Measurements from ENCODE around the gene ZNF841. TPM values are rescaled to one million over a fixed set of nuclear protein-coding genes. Genes with fewer than 3 reads are reported as not detected.
"Not testable (repeated sequence)": the region's sequence is repeated elsewhere in the genome, so short reads cannot be mapped to it uniquely, and the experiment has no call there.

The ZNF841 gene
- total RNA-seq, 1 donor from 2014 or later: 24.3 TPM

GRCh38 chr19:52034051-52034728, 61.4 kb downstream of the ZNF841 start:
- TF ChIP-seq CTCF (IDR thresholded peaks at IDR 0.05): no peak
- H3K4me3 Mint-ChIP-seq (ENCODE audit: unreplicated experiment): no peak overlapping the region
- DNase-seq (ENCODE audit: low spot score): no peak
- no peaks in the 10 kb centered on the region for H3K27me3 Mint-ChIP-seq (ENCODE audit: low read depth)
- peaks cover 71% of the 10 kb centered on the region for H3K9me3 Mint-ChIP-seq (ENCODE audit: low read depth)
- peaks cover 72% of the 10 kb centered on the region for H3K36me3 Mint-ChIP-seq (ENCODE audit: low read depth)
- peaks cover 3% of the 10 kb centered on the region for H3K4me1 Mint-ChIP-seq (ENCODE audit: low read depth)
- no peak overlapping the region for H3K27ac Mint-ChIP-seq (ENCODE audit: unreplicated experiment)

GRCh38 chr19:52028780-52029123, 66.8 kb downstream of the ZNF841 start:
- peak overlapping the region; percentile 99 for H3K27ac Mint-ChIP-seq (ENCODE audit: unreplicated experiment)
- H3K9me3 Mint-ChIP-seq (ENCODE audit: low read depth): peaks cover 41% of the 10 kb centered on the region
- TF ChIP-seq CTCF (IDR thresholded peaks at IDR 0.05): no peak
- H3K36me3 Mint-ChIP-seq (ENCODE audit: low read depth): peaks cover 41% of the 10 kb centered on the region
- no peaks in the 10 kb centered on the region for H3K27me3 Mint-ChIP-seq (ENCODE audit: low read depth)
- H3K4me1 Mint-ChIP-seq (ENCODE audit: low read depth): peaks cover 26% of the 10 kb centered on the region
- no peak for DNase-seq (ENCODE audit: low spot score)
- peak overlapping the region; percentile 97 for H3K4me3 Mint-ChIP-seq (ENCODE audit: unreplicated experiment)

DNA sequence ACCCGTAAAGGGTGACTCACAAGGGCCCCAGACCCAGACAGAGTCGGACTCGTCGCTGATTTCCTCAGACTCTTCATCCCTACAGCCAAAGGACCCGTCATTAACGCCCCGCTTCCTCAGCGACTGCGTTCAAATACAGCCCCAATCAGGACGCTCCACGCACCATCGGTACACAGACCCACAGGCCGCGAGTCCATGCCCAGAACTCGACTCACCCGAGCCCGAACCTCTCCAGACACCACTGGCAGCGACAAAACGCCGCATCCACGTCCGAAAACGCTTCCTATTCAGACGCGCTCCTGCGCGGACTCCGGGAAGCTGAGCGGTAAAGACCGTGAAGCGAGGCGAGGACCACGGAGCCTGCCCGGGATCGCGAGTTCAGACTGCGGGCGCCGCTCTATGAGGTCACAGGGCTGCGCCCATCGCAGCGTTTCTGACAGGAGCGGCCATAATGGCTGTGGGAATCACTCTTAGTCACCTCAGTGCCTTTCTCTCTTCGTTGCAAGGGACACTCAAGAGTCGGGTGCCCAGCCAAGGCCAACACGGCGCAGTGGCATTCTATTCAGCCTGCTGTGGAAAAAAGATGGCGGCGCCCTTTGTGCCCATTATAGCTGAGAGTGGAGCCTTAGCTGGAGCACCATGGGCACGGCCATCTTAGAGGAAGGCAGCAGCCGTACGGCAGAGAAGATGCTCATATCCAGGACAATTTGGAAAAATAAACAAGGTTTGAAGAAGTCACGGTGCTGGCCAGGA, 67.4 kb downstream of the ZNF841 start, which contains the start of gene ZNF614:
ZNF614 (minus strand) TSS at position 353 of the 753 bp plus-strand sequence. CDS start 2,634 bp downstream, outside the sequence.
- Mint-ChIP-seq H3K4me3 (ENCODE audit: unreplicated experiment) (peak within 1 kb of the TSS; percentile 97), H3K36me3 (ENCODE audit: low read depth) (peaks cover 41% of the 10 kb centered on the region), H3K27me3 (ENCODE audit: low read depth) (no peaks in the 10 kb centered on the region), H3K27ac (ENCODE audit: unreplicated experiment) (peak within 1 kb of the TSS; percentile 99), H3K9me3 (ENCODE audit: low read depth) (peaks cover 36% of the 10 kb centered on the region), H3K4me1 (ENCODE audit: low read depth) (peaks cover 26% of the 10 kb centered on the region)
- no peak for TF ChIP-seq CTCF (IDR thresholded peaks at IDR 0.05)
- peak; percentile 96 for DNase-seq (ENCODE audit: low spot score)

- DNase-seq (ENCODE audit: low spot score); H3K27ac Mint-ChIP-seq (ENCODE audit: unreplicated experiment); H3K27me3 Mint-ChIP-seq (ENCODE audit: low read depth); H3K4me3 Mint-ChIP-seq (ENCODE audit: unreplicated experiment): not testable (repeated sequence)
- Mint-ChIP-seq H3K4me1 (ENCODE audit: low read depth) (peaks cover 26% of the 10 kb centered on the region), H3K9me3 (ENCODE audit: low read depth) (peaks cover 37% of the 10 kb centered on the region), H3K36me3 (ENCODE audit: low read depth) (peaks cover 46% of the 10 kb centered on the region)
These were observed 69.1 kb downstream of the ZNF841 start for GRCh38 chr19:52026255-52026990.

- not testable (repeated sequence) for H3K27ac Mint-ChIP-seq (ENCODE audit: unreplicated experiment); H3K27me3 Mint-ChIP-seq (ENCODE audit: low read depth); DNase-seq (ENCODE audit: low spot score); H3K4me3 Mint-ChIP-seq (ENCODE audit: unreplicated experiment)
- Mint-ChIP-seq H3K36me3 (ENCODE audit: low read depth) (peaks cover 54% of the 10 kb centered on the region), H3K4me1 (ENCODE audit: low read depth) (peaks cover 26% of the 10 kb centered on the region), H3K9me3 (ENCODE audit: low read depth) (peaks cover 39% of the 10 kb centered on the region)
These were observed 71.1 kb downstream of the ZNF841 start for GRCh38 chr19:52024478-52024877.

DNA sequence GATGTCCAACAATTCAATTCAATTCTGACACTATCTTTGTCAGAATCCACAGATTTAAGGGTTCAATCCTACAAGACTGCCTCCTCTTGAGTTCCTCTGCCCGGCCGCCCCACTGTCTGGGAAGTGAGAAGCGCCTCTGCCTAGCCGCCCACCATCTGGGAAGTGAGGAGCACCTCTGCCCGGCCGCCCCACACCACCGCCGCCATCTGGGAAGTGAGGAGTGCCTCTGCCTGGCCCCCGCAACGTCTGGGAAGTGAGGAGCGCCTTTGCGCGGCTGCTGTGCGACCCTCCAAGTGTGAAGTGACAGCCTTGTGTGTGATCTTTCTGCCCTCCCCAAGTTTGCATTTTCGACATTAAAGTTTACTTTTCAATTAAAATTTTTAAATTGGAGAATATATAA, 73.4 kb downstream of the ZNF841 start:
- peaks cover 9% of the 10 kb centered on the region for H3K4me1 Mint-ChIP-seq (ENCODE audit: low read depth)
- H3K4me3 Mint-ChIP-seq (ENCODE audit: unreplicated experiment): no peak overlapping the region
- no peak for TF ChIP-seq CTCF (IDR thresholded peaks at IDR 0.05)
- no peak for DNase-seq (ENCODE audit: low spot score)
- no peak overlapping the region for H3K27ac Mint-ChIP-seq (ENCODE audit: unreplicated experiment)
- no peaks in the 10 kb centered on the region for H3K27me3 Mint-ChIP-seq (ENCODE audit: low read depth)
- H3K9me3 Mint-ChIP-seq (ENCODE audit: low read depth): peaks cover 51% of the 10 kb centered on the region
- H3K36me3 Mint-ChIP-seq (ENCODE audit: low read depth): peaks cover 72% of the 10 kb centered on the region
